Loucy (cell line): ENCODE data around the gene YIF1B.

Experiments used
- EZH2phosphoT487 ChIP-seq: fragments of 200-600 bp; IDR thresholded peaks from 2 replicates; pipeline ENCODE4 v1.6.1; 2018; ENCODE audit warnings: antibody characterized with exemption, mild to moderate bottlenecking, moderate library complexity, borderline replicate concordance
- TF ChIP-seq, protein P1 (sequence below): fragments of 200-600 bp; sonication (generic); conservative IDR thresholded peaks from 2 replicates; pipeline ENCODE4 v1.5.1; 2014; ENCODE audit warnings: mild to moderate bottlenecking, antibody characterized with exemption, low read length

GRCh38 chr19:38358071-38358470 is 42.3 kb upstream of the YIF1B start:
- TF ChIP-seq, protein P1, sequence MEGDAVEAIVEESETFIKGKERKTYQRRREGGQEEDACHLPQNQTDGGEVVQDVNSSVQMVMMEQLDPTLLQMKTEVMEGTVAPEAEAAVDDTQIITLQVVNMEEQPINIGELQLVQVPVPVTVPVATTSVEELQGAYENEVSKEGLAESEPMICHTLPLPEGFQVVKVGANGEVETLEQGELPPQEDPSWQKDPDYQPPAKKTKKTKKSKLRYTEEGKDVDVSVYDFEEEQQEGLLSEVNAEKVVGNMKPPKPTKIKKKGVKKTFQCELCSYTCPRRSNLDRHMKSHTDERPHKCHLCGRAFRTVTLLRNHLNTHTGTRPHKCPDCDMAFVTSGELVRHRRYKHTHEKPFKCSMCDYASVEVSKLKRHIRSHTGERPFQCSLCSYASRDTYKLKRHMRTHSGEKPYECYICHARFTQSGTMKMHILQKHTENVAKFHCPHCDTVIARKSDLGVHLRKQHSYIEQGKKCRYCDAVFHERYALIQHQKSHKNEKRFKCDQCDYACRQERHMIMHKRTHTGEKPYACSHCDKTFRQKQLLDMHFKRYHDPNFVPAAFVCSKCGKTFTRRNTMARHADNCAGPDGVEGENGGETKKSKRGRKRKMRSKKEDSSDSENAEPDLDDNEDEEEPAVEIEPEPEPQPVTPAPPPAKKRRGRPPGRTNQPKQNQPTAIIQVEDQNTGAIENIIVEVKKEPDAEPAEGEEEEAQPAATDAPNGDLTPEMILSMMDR, result no peak
- no peak for TF ChIP-seq EZH2phosphoT487
